CD4-positive, alpha-beta T cell treated with Interleukin-6 for 4 hours (primary cell): ENCODE results near the gene MYOM1.

Experiments
- DNase-seq: peaks from one replicate; pipeline ENCODE4 v3.0.0-alpha.2; 2020; ENCODE audit warnings: mixed read lengths

MYOM1 gene

DNA sequence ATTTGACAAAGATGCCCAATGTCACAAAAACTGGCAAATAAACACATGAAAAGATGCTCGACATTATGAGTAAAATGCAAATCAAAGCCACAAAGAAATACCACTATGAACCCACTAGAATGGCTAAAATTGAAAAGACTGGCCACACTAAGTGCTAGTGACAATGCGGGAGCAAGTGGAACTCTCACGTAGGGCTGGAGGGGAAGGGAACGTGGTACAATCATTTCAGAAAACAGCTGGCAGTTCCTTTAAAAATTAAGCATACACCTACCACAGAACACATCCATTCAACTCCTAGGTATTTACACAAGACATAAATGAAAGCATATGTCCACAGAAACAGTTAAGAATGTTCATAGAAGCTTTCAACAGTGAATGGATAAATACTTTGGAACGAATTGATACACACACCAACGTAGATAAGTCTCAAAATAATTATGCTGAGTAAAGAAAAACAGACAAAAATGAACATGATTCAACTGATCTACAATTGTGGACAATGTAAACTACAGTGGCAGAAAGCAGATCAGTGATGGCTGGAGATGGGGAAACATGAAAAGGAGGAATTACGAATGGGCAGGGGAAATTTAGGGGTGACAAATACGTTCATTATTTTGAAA lies 71.7 kb downstream of the MYOM1 start:
- DNase-seq: no peak

DNA sequence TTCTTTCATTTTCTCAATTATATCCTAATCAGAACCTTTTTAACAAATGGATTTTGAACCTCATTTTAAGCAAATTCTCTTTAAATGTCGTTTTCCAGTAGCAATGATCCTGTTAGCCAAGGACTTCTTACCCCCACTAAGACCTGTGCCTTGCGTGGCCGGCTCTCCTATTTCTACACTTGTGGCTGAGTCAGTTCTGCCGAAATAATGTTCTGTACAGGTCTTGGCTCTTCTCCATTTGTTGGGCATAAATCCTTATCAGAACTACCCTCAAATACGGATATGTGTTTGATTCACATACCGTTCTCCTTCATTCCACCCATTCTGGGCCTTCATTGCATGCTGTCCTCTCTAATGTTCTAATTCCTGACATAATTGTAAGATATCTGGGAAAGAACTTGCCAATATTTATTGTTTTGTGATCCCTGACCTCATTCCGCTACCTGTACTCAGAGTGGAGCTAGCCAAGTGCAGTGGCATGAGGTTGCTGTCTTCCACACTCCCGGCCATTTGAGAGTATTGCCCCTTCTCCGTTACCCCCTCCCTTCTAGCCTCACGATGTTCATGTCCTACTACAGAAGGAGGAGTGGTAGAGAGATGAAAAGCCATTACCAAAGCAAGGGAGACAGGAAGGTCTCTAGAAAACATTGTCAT lies 78.7 kb downstream of the MYOM1 start:
- no peak for DNase-seq

DNA sequence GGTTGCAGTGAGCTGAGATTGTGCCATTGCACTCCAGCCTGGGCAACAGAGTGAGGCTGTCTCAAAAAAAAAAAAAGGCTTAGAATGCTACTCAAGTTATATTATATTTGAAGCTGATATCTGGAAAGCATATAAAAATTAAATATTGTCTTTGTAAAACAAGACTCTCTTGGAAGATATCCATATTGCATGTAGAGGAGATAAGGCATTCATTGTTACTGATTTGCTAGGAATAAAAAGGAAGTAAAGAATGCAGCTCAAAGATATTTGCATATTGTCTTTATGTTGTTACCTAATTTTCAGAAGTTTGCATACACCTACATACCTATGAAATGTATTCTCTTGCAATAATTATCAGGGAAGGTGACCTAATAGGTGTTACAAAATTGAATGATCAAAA lies 79.4 kb downstream of the MYOM1 start:
- no peak for DNase-seq

DNA sequence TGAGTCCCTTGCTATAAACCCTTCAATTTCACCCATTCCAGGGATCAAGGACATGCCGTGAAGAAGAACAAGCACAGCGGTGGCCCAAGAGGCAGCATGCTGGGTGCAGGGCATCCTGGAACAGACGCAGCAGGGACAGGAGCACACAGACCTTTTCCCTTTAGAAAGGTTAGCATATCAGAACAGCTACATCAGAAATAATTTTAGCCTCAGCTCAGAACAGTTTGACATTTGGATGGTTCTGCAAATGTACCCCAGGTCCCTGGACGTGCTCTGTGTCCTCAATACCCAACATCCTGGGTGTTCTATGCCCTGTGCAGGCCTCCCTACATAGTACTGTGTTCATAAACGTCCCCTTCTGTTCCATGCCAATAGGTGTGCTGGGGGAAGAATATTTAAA lies 80.4 kb downstream of the MYOM1 start:
- no peak for DNase-seq

DNA sequence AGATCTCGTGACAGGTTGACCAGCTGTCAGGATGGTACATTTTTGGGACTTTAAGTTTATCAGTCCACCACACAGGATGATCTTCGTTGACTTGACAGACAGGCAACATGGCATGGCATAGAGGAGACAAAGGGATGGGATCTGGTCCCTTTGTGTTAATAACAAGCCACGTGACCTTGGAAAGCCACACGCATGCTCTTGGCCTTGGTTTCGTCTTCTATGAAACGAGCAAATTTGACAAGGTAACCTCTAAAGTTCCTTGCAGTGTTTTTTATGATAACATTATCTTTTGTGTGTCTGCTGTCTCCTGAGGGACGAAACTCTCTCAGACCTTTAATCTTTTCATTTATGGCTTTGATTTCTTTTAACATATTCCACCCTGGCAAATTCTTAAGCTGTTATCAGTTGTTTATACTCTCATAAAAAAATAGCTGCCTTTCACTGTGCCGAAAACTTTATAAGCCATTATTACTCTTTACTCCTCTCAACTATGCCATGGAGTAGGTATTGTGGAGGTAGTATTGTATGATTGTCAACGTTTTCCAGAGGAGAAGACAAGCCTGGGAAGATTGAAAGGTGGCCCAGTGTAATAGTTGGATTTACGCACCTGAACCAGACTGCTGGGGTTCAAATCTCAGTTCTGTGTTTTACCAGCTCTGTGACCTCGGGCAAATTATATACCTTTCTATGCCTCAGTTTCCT lies 81.3 kb downstream of the MYOM1 start:
- DNase-seq: no peak

DNA sequence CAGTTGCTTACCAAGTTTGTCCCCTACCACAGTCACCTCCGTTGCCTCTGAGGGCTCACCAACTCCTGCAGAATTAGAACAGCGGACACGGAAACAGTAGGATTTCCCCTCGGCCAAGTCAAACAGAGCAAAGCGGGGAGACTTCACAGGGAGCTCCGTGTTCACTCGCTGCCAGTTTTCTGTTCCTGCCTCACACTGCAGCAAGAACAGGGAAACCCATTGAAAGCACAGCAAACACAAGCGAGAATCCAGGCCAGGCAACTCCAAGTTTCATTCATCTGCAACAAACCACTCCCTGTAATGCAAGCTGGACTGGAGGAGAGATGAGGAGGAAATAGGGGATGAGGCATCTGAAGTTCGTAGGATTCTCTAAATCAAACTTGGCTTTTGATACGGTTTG lies 84.2 kb downstream of the MYOM1 start:
- no peak for DNase-seq

DNA sequence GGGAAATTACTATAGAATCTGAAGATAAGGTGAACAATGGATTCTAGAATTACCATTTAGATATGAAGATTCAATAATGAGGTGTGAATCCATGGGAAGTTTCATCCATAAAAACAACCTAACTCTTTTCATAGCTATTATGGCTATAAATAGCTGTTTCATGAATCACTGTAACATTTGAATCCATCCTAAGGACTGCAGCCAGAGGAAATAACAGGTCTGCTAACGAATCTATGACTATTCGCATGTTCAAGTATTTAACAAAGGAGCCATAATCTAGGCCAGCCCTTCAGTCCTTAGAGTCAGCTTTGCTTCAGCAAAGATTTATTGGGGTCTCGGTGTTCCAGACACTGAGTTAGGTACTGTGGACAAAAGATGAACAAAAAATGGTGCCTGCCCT lies 87.1 kb downstream of the MYOM1 start:
- DNase-seq: no peak

DNA sequence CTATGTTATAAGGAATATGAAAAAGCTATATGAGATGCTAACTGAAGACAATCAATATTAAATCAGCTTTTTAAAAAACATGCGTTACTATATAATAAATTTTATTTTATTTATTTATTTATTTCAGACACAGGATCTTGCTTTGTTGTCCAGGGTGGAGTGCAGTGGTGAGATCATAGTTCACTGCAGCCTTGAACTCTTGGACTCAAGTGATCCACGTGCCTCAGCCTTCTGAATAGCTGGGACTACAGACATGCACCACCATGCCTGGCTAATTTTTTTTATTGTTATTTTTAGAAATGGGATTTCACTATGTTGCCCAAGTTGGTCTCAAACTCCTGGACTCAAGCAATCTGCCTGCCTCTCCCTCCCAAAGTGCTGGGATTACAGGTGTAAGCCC lies 89.4 kb downstream of the MYOM1 start:
- DNase-seq: no peak

DNA sequence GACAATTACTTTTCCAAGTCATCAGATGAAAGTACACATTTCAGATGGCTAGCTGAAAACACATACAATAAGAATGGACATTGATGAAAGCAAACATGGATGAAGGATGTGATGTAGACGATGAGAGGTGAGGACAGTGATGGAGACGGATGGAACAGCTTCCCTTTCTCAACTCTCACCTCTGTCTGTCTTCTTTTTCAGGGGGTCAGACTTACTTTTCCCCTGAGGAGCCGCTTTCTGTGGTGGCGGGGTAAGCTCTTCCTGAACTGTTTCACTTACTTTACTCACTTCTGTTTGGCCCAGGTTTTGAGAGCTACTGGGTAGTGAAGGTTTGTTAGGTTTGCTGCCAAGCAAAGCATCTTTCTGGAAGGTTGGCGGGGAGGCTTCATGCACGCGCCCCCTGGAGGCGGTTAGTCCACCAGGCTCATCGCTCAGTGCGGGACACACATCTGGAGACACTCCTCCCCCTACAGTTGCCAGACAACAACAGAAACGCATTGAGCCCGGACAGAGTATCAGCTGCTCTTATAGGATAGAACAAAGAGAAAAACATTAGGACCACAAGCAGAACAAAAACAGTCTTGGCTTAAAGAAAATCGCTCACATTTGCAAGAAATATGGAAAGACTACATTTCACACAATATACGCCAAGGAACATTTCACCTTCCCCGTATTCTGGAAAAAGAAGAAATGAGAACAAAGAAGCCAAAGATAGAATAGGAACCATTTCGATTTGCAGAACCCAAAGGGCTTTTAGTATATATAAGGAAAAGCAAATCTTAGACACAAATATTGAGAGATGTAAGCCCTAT lies 90.5 kb downstream of the MYOM1 start:
- DNase-seq: peak; percentile 87

DNA sequence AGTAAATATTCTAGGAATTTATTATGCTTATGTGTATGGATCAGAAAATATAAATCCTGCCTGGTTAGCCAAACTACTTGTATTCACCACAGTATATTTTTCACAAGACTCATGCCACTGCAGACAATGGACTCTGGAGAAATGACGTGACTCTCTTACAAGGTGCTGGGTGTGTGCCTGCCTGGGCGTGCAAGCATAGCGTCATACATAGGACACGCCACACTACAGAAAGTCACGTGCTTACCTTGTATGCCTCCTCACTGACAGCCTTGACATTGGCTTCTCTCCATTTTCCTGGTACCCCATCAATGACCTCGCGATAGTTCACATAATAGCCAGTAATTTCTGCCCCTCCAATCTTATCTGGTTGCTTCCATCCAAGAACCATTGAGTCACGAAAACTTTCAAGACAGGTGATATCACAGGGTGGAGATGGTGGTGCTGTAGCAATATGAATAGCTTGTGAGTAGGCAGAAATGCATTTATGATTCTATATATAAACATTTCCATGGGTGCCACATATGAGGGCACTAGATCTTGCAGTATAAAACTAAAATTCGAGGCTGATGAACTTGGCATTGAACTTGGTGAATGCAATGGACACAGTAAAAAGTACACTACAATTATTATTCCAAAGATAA lies 93.2 kb downstream of the MYOM1 start:
- no peak for DNase-seq

DNA sequence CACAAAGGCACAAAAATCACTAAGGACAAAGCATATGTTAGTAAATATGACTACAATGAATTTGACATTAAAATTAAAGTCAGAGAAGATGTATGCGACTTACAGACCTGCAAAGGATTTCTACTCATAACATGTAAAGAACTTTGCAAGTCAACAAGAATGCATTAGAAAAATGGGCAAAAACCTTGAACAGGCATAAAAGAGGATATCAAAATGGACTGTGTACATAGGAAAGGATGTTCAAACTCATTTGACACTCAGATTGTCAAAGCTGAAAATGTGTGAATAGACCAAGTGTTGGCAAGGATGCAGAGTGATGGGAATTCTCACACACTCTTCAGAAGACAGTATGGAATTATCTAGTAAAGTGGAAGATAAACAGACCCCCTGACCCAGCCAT lies 94.9 kb downstream of the MYOM1 start:
- no peak for DNase-seq

DNA sequence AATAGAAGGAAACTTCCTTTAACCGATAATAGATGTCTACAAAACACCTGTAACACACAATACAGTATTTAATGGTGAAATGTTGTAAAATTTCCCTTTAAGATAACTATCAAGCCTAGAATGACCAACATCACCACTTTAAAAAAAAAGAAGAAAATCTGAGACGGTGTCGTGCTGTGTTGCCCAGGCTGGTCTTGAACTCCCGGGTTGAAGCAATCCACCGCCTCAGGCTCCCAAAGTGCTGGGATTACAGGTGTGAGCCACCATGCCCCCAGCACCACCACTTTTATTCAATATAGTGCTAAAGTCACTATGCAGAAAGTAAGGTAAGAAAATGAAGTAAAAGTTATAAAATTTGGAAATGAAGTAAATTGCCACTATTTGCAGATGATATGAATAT lies 96.9 kb downstream of the MYOM1 start:
- DNase-seq: no peak

DNA sequence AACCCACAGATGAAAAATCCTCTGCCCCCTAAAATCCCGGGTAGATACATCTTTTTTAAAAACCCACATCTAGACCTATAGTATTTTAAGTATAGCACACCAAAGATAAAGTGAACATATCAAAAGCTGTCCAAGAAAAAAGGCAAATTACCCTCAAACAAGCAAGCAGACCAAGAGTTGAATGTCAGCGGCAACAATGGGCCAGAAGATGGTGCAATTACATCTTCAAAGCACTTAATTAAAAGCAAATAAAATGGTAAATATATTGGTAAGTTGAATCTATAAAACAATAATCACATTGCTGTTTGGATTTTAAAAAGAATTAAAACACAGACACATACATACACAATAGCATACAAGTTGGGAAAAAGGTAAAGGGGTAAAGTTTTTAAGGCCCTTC lies 98.5 kb downstream of the MYOM1 start:
- DNase-seq: no peak

DNA sequence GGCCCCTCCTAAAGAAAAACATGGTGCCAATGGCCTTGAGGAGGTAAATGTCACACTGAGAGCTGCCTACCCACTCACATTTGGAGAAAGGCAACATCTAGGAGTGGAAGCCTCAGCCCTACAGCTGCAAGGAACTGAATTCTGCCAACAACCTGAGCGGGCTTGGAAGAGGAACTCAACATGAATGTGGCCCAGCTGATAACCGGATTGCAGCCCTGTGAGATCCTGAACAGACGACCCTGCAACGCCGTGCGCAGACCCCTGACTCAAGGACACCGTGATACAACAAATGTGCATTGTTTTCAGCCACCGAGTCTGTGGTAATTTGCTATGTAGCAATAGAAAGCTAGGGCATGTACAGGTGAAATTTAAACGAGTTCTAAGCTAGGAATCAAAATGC lies 99.4 kb downstream of the MYOM1 start:
- DNase-seq: no peak

DNA sequence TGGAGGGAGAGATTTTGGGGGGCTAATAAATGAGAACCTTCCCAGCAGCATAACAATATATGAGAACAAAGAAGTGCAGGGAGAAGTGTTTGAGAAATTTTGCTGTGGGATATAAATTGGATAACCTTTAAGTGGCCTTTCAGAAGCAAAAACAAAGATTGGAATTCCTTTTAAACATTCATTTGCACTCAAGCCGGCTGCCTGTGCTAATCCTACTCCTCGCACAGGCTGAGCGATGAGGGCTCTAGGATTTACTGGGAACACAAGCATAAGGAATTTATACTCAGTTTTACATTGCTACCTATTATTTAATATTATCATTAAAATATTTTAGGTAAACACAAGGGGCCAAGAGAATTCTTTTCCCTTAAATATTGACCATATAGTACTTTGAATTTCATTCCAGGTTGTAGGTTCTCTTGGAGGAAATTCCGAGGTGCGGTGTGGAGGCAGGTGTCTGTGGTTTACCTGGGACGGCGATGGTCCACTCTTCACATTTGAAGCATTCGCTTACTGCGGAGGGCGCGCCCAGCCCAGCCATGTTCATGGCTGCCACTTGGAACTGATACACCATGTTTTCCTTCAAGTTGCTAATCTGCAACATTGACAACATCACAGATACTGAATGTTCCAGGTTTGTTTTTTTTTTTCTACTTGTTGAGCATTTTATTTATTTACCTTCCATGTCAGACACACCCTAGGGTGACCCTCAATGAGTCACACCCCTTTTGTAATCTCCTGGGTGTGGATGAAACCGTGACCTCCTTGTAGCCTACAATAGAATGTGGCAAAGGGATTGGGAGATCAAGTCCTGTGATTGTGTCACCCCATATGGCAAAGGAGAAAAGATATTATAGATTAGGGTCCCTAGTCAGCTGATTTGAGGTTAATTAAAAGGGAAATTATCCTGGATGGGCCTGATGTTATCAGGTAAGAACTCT lies 100.1 kb downstream of the MYOM1 start:
- no peak for DNase-seq

DNA sequence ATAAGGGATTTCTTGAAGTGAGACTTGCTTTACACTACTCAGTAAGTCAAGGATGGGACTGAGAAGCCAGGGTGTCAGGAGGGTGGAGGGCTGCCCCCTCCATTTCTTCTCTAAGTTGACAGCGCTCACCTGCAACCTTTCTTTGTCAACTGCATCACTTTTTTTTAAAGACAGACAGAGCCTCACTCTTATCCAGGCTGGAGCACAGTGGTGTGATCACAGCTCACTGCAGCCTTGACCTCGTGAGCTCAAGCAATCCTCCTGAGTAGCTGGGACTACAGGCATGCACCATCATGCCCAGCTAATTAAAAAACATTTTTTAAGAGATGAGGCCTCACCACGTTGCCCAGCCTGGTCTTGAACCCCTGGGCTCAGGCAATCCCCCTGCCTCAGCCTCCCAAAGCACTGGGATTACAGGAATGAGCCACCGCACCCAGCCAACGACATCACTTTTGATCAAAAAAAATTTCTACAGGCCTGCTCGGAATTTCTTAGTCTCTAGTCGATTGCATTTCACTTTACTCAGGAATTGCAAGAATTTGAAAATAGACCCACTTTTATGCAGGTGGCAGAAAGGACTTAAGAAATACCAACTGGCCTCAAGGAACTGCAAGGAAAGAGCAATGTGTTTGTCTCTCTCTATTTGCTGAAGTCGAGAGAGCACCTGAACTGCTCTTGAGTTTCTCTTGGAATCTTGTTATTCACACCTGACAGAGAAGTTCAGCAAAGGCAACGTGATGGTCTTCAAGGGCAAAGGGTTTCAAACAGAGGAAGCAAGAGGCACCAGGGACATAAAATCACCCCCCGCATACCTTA lies 101.4 kb downstream of the MYOM1 start:
- no peak for DNase-seq

DNA sequence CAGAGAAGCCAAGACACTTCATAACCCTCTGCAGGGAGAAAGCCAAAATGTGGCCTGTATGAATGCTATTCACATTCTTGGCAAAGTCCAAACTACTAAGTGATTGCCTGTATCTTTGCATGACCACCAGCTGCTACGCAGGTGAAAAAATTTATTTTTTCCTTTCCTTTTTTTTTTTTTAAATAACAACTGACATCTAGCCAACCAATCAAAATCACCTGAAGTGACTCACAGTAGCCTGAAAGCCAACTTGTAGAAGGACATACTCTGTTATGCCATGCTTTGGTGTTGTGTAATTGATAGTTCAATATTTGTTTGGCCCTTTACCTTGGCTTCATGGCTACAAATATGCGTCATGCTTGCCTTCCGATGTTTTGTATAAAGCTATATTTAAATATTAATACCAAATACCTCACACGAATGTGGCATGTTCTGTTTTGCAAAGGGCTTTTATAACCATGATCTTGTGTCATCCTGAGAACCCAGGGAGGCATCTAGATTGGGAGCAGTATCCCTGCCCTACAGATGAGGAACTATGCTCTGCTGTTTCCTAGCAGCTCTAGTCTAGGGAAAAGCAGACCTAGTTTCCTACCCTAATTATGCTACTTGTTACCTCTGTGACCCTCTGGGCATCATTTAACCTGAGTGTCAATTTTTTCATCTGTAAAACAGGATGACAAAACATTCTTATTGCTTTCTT lies 102.1 kb downstream of the MYOM1 start:
- no peak for DNase-seq

DNA sequence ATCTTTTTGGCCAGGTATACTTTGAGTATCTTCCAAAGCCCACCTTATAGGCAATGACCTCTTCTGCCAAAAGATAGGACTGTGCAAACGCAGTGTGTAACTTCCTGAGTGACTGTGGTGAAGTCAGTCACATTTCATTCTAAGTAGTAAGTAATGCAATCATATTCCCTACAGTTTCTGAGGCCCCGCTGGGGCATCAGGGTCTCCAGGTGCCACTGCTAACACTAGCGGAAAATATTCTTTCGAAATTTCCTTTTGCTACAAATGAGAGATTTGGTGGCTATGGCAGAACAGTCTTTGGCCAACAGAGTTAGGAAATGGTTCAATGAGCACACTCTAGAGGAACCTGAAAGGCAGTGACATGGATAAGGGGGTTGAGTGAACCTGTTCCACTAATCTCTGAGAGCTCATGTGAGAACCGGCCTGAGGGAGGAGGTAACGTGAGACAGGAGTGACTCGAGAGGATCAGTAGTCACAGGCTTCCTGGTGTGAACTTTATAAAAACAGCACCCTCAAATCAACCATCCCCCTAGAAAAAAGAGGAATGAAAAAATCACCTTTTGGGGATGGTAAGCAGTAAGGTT lies 104.2 kb downstream of the MYOM1 start:
- DNase-seq: no peak

DNA sequence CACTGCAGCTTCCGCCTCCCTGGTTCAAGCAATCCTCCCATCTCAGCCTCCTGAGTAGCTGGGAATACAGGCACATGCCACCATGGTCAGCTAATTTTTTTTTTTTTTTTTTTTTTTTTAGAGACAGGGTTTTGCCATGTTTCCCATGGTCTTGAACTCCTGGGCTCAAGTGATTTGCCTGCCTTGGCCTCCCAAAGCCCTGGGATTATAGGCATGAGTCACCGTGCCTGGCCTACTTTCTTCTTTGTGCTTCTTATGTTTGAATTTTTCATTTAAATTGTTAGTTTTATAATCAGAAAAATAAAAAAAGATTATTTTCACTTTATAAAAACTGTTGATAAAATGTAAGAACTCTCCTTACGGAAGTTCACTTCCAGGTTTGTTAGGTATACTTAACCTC lies 105.3 kb downstream of the MYOM1 start:
- DNase-seq: no peak

DNA sequence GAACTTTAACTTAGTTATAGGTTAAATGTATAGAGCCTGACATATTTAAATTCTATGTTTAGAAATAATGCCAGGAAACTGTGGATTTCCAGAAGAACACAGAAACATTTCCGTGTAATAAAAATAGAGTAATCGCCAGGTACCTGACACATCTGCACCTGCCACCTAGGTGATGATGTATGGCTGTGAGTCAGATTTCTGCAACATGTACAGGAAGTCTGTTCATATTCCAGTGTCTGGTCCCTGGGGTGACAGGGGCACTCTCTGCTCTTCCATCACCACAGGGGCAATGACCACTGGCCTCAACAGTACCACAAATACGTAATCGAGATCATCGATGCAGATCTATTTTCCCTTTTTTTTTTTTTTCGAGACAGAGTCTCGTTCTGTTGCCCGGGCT lies 105.7 kb downstream of the MYOM1 start:
- DNase-seq: no peak
